T-helper 1 cell treated with Interleukin-12 subunit alpha and Interleukin-12 subunit beta and Interleukin-4 antibody, amounts not matched to agents 30 μg/mL and 1 μg/mL, for 36 hours (primary cell): ENCODE results near the gene INO80C.

ENCODE experiments used
- H3K27ac Mint-ChIP-seq: one replicate; pipeline ENCODE4 v1.8.0; 2021; ENCODE audit warnings: mild to moderate bottlenecking, mixed read lengths
- H3K27me3 Mint-ChIP-seq: one replicate; pipeline ENCODE4 v1.8.0; 2021; ENCODE audit warnings: low read depth, mixed read lengths
- H3K36me3 Mint-ChIP-seq: one replicate; pipeline ENCODE4 v1.8.0; 2021; ENCODE audit warnings: low read depth, mixed read lengths
- H3K4me1 Mint-ChIP-seq: one replicate; pipeline ENCODE4 v1.8.0; 2021; ENCODE audit warnings: low read depth, mixed read lengths
- H3K4me3 Mint-ChIP-seq: one replicate; pipeline ENCODE4 v1.8.0; 2021; ENCODE audit warnings: mild to moderate bottlenecking, moderate library complexity, mixed read lengths
- H3K9me3 Mint-ChIP-seq: one replicate; pipeline ENCODE4 v1.8.0; 2021; ENCODE audit warnings: mixed read lengths

The INO80C gene

GRCh38 chr18:35422237-35422636 is 75.5 kb downstream of the INO80C start:
- Mint-ChIP-seq H3K4me3 (no peak overlapping the region), H3K27me3 (no peaks in the 10 kb centered on the region), H3K9me3 (peaks cover 8% of the 10 kb centered on the region), H3K4me1 (no peaks in the 10 kb centered on the region), H3K36me3 (peaks cover under 1% of the 10 kb centered on the region), H3K27ac (no peak overlapping the region)

GRCh38 chr18:35418610-35419009 is 79.2 kb downstream of the INO80C start:
- H3K27ac Mint-ChIP-seq: no peak overlapping the region
- H3K9me3 Mint-ChIP-seq: peaks cover 11% of the 10 kb centered on the region
- H3K4me3 Mint-ChIP-seq: no peak overlapping the region
- peaks cover 11% of the 10 kb centered on the region for H3K4me1 Mint-ChIP-seq
- no peaks in the 10 kb centered on the region for H3K27me3 Mint-ChIP-seq
- peaks cover 3% of the 10 kb centered on the region for H3K36me3 Mint-ChIP-seq
